ENCODE measurements around the gene SIM2. TPM values are rescaled to one million over a fixed set of nuclear protein-coding genes. Genes with fewer than 3 reads are reported as not detected.

SIM2 gene
- not detected in 2 replicates for total RNA-seq

DNA sequence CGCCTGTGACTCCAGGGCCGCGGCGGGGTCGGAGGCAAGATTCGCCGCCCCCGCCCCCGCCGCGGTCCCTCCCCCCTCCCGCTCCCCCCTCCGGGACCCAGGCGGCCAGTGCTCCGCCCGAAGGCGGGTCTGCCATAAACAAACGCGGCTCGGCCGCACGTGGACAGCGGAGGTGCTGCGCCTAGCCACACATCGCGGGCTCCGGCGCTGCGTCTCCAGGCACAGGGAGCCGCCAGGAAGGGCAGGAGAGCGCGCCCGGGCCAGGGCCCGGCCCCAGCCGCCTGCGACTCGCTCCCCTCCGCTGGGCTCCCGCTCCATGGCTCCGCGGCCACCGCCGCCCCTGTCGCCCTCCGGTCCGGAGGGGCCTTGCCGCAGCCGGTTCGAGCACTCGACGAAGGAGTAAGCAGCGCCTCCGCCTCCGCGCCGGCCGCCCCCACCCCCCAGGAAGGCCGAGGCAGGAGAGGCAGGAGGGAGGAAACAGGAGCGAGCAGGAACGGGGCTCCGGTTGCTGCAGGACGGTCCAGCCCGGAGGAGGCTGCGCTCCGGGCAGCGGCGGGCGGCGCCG, at the start of gene SIM2:
SIM2 (plus strand) TSS at position 135 of the 565 bp plus-strand sequence. CDS start 632 bp downstream, outside the sequence.

Other genes with a start within 250 kb of the SIM2 start
- gene CLDN14, start 219.0 kb upstream of the SIM2 start, total RNA-seq: 0.13 and 0.25 TPM in 2 replicates